22Rv1 (cell line): Measurements from ENCODE around the gene OSBPL3.

Experiments used
- CTCF ChIP-seq: fragments of 450-650 bp; IDR thresholded peaks from 2 replicates; pipeline ENCODE4 v1.5.1; 2017; ENCODE audit warnings: mild to moderate bottlenecking
- ZFX ChIP-seq: fragments of 450-650 bp; IDR thresholded peaks from 2 replicates; pipeline ENCODE4 v1.6.1; 2017; ENCODE audit warnings: antibody characterized with exemption, borderline replicate concordance

GRCh38 chr7:24942226-24942625 is 37.8 kb downstream of the OSBPL3 start:
- TF ChIP-seq CTCF = no peak
- no peak for TF ChIP-seq ZFX
